HepG2 (cell line): ENCODE data around the gene TATDN3. TPM values are rescaled to one million over a fixed set of nuclear protein-coding genes. Genes with fewer than 3 reads are reported as not detected.
A peak's percentile ranks its signal among the peaks of the same experiment; 100 is the strongest.

Experiments used
- CBFB ChIP-seq: sonication (generic); formaldehyde crosslinking; IDR thresholded peaks from 2 replicates; pipeline ENCODE4 v1.4.0; 2020; ENCODE audit warnings: missing genetic modification reagents
- CREB1 ChIP-seq, 2 experiments: fragments of 450-650 bp in 1 of 2; IDR thresholded peaks; 2 replicates each; pipeline ENCODE4 v1.6.1; 2016 to 2017; ENCODE audit warnings: control low read depth in 1 of 2, mild to moderate bottlenecking in 1 of 2, missing compliant biosample characterization in 1 of 2, missing genetic modification characterization in 1 of 2
- DRAP1 ChIP-seq: IDR thresholded peaks from 2 replicates; pipeline ENCODE4 v1.6.1; 2016; ENCODE audit warnings: missing genetic modification reagents, missing compliant biosample characterization
- ELK4 ChIP-seq: sonication (generic); formaldehyde crosslinking; IDR thresholded peaks from 2 replicates; pipeline ENCODE4 v1.9.0; 2021; ENCODE audit warnings: missing genetic modification reagents, borderline replicate concordance
- FOXK1 ChIP-seq: sonication (generic); formaldehyde crosslinking; IDR thresholded peaks from 2 replicates; pipeline ENCODE4 v1.4.0; 2020; ENCODE audit warnings: low read depth, missing genetic modification reagents, borderline replicate concordance
- HDAC6 ChIP-seq: fragments of 200-600 bp; sonication (generic); IDR thresholded peaks from 2 replicates; pipeline ENCODE4 v1.7.0; 2017; ENCODE audit warnings: mild to moderate bottlenecking, antibody characterized with exemption, low read length, low read depth
- HNRNPLL ChIP-seq: fragments of 200-400 bp; formaldehyde crosslinking; IDR thresholded peaks from 2 replicates; pipeline ENCODE4 v1.6.1; 2017; ENCODE audit warnings: mild to moderate bottlenecking, low read depth, low read length; ENCODE audit not compliant: poor library complexity, severe bottlenecking
- KDM5A ChIP-seq: fragments of 200-600 bp; sonication (generic); IDR thresholded peaks from 2 replicates; pipeline ENCODE4 v1.7.0; 2018; ENCODE audit warnings: antibody characterized with exemption, mild to moderate bottlenecking, low read length, borderline replicate concordance
- LRRFIP1 ChIP-seq: sonication (generic); formaldehyde crosslinking; conservative IDR thresholded peaks from 2 replicates; pipeline ENCODE4 v1.4.0; 2020; ENCODE audit warnings: missing genetic modification reagents
- MED13 ChIP-seq: sonication (generic); formaldehyde crosslinking; IDR thresholded peaks from 2 replicates; pipeline ENCODE4 v1.5.0; 2020; ENCODE audit warnings: missing genetic modification reagents
- MEIS1 ChIP-seq: sonication (generic); formaldehyde crosslinking; IDR thresholded peaks from 2 replicates; pipeline ENCODE4 v1.9.0; 2021; ENCODE audit warnings: mild to moderate bottlenecking, missing genetic modification reagents, moderate library complexity, borderline replicate concordance
- MYNN ChIP-seq: sonication (generic); formaldehyde crosslinking; IDR thresholded peaks from 2 replicates; pipeline ENCODE4 v1.4.0; 2020; ENCODE audit warnings: mild to moderate bottlenecking, low read depth, missing genetic modification reagents
- PAX8 ChIP-seq: sonication (generic); formaldehyde crosslinking; IDR thresholded peaks from 2 replicates; pipeline ENCODE4 v1.8.0; 2022; ENCODE audit warnings: mild to moderate bottlenecking, missing genetic modification reagents, borderline replicate concordance
- RERE ChIP-seq: IDR thresholded peaks from 2 replicates; pipeline ENCODE4 v1.6.1; 2016; ENCODE audit warnings: low read depth, missing genetic modification reagents, missing compliant biosample characterization
- SMARCE1 ChIP-seq: fragments of 450-650 bp; IDR thresholded peaks from 2 replicates; pipeline ENCODE4 v1.6.1; 2017; ENCODE audit warnings: borderline replicate concordance
- TEAD3 ChIP-seq: optimal IDR thresholded peaks from 2 replicates; pipeline ENCODE3; 2016; ENCODE audit warnings: borderline replicate concordance
- ZFP37 ChIP-seq: sonication (generic); formaldehyde crosslinking; IDR thresholded peaks from 2 replicates; pipeline ENCODE4 v1.4.0; 2020; ENCODE audit warnings: missing genetic modification reagents, borderline replicate concordance
- ZNF780A ChIP-seq: sonication (generic); formaldehyde crosslinking; IDR thresholded peaks from 2 replicates; pipeline ENCODE4 v1.8.0; 2022; ENCODE audit warnings: mild to moderate bottlenecking, missing genetic modification reagents, moderate library complexity
- ZSCAN22 ChIP-seq: sonication (generic); formaldehyde crosslinking; IDR thresholded peaks from 2 replicates; pipeline ENCODE4 v1.4.0; 2020; ENCODE audit warnings: mild to moderate bottlenecking, missing genetic modification reagents
- polyA plus RNA-seq, 8 experiments: library from polyadenylated mRNA; depleted of rRNA in 3 of 8; stranded (reverse) in 7 of 8; unstranded in 1 of 8; fragments of >200 nt; fragmentation: Illumina TruSeq in 4 of 8; extraction: Trizol in 4 of 8; gene quantifications; 2 replicates each; pipeline versions ENCODE4 v1.2.1 to v1.2.3, GENCODE V29; 2011 to 2016; ENCODE audit warnings: low read depth in 4 of 8, missing spikeins in 1 of 8, mixed read lengths in 1 of 8; ENCODE audit not compliant: insufficient read depth in 1 of 8
- total RNA-seq, 5 experiments: library from RNA; depleted of rRNA; stranded (reverse); fragments of >200 nt; fragmentation: Illumina TruSeq; extraction: Trizol; gene quantifications; 2 replicates each; pipeline ENCODE4 v1.2.3, GENCODE V29; 2016; ENCODE audit warnings: low read depth in 1 of 5

TATDN3 gene
- total and polyA plus RNA-seq, 2 of the 13 experiments (the other 11 are each of a cell fraction or from before 2014, with no cell fraction given): 7.3 to 8.6 TPM

- no peak for TF ChIP-seq LRRFIP1
- no peak for TF ChIP-seq ZFP37
- no peak for TF ChIP-seq ZSCAN22 (CRISPR knock-in tag)
- no peak for TF ChIP-seq SMARCE1
- no peak for TF ChIP-seq CBFB (CRISPR knock-in tag)
- TF ChIP-seq HNRNPLL: no peak
- 0 out of 2 replicates have a peak, but pooled peaks have one; percentile 31 for TF ChIP-seq DRAP1 (CRISPR knock-in tag)
- no peak for TF ChIP-seq MED13 (CRISPR knock-in tag)
- TF ChIP-seq RERE (CRISPR knock-in tag): no peak
- peak; percentile 55; the same call in 1 of the 2 replicates for TF ChIP-seq FOXK1
- TF ChIP-seq ZNF780A: no peak
- TF ChIP-seq MEIS1 (CRISPR knock-in tag): no peak
- no peak for TF ChIP-seq MYNN
- no peak for TF ChIP-seq HDAC6
- TF ChIP-seq PAX8 (CRISPR knock-in tag): no peak
- TF ChIP-seq CREB1 (IDR thresholded peaks at IDR 0.05): no peak
- peak; percentile 75 for TF ChIP-seq CREB1 (CRISPR knock-in tag; IDR thresholded peaks at IDR 0.05)
- TF ChIP-seq ELK4: no peak
- TF ChIP-seq TEAD3: peak; percentile 42
- TF ChIP-seq KDM5A: no peak
Measured at GRCh38 chr1:212816567-212817278, 25.0 kb downstream of the TATDN3 start (continued).
